Amygdala (tissue), 56 donors: ENCODE results near the gene SLC4A1AP.
"Not testable (repeated sequence)": the region's sequence is repeated elsewhere in the genome, so short reads cannot be mapped to it uniquely, and the experiment has no call there.

ENCODE experiments used
- DNase-seq, 56 donors: peaks; one replicate each; lab custom pipeline; 2025; lab: John Stamatoyannopoulos, UW

Gene SLC4A1AP

DNA sequence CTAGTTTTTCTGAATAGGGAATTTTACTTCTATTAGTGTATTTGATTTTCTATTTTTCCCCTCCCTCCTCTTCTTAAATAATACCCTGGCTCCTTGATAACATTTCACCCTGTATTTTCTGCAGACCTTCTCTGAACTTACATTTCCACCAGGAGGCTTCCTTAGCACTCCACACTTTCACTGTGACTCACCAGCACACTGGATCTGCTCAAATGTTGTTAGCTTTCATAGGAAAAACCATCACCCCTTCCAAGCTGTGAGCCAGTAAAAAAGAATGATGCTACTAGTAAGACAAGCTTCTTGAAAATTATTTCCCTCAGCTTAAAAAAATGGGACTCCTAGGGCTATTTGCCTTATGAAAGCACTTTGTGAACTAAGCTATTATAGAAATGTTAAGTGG, 16.4 kb upstream of the SLC4A1AP start:
- DNase-seq = no peak

DNA sequence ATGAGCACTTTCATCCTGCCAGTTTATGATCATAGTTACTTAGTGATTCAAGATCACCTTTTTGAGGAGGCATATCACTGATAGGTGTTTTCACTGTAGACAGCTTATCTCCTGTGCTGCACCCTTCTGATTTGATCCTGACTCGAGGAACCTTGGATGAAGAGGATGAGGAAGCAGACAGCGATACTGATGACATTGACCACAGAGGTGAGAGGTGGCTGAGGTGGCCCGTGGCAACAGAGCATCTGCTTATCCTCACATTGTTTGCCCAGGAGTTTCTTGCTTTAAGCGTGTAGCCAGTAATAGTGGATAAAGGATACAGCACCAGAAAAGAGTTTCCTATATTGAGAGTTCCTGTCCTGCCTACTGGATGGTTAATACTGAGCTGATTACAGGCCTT, 16.0 kb upstream of the SLC4A1AP start:
- no peak for DNase-seq

DNA sequence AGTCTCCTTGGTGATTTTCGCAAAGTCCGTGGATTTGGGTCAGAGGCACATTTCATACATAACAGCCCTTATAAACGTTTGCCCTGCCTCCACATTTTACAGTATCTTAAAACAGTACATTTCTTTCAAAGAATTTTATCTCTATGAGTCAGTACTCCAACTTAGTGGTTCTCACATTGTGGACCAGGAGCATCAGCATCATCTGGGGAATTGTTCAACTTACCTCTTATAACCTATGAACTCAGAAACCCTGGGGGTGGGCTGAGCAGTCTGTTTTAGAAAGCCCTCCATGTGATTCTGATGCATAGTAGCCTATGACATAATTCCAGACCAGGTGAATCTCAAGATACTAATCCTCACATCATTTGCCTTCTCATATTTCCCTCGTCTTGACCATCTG, 12.6 kb upstream of the SLC4A1AP start:
- DNase-seq = no peak

- DNase-seq = no peak
Measured at GRCh38 chr2:27652341-27652740, 11.3 kb upstream of the SLC4A1AP start.

- DNase-seq = no peak
Measured at GRCh38 chr2:27652790-27653189, 10.9 kb upstream of the SLC4A1AP start.

DNA sequence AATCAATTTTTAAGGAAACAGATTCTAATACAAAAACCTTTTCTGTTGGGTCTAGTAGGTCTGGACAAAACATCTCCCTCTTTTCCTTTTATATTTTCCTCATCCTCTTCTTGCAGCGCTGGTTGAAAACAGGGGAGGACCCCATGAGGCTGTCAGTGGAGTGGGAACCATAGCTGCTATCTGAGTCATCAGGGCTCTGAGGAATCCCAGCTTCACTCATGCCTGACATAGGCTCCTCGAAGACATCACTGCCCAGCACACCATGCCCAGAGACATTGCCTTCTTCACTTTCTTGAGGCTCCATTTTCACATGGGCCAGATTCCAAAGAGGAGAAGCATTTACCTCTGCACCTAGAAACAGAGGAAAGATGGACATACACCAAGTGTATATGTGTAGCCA, 10.3 kb upstream of the SLC4A1AP start:
- no peak for DNase-seq

DNA sequence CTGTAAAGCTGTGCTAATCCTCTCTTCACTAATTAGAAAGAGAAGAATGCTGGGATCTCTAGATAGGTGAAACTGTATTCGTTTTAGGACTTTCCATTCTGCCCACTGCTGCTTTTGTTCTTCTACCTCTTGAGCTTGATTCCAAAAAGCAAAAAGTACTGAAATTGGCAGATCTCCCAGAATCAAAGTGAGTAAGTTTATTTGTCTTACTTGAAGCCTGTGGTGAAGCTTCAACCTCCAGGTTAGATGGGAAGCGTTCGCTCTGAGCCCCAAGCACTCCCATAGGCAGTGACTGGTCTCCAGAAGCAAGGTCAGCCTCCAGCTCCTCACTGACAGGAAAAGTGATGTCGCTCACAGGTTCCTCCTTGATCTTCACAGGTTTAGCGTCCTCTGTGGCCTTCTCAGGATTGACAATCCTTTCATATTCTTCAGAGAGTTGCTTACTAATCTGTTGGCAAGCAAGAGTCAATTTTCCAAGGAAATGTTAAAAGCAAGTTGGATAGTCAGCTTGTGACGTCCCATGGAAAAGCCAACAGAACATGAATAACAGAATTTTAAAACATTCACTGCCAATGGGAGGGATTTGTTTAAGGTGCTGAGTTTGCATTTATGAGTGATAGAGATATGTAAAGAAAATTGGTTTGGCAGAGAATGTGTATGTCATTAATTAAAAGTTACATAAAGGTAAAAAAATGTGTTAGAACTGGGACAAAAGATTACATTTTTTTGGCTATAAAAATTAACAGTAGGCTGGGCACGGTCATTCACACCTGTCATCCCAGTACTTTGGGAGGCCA, 8.3 kb upstream of the SLC4A1AP start:
- no peak for DNase-seq

DNA sequence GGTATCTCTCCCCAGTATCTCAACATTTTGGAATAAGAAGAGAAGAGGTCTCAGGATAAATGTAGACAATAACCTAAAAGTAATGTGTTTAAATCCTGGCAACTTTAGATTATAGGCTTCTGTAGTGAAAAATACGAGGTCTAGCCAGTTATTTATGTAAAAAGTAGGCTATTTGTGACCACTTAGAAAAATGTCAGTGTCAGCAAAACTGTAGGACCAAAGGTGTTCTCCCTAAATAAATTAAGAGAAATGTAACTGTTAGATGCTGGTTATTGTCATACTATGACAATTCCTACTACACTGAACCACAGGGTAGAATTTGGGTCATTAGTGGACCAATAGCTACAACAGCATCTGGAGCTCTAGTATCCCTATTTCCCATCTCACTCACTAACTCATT, 2.3 kb upstream of the SLC4A1AP start:
- no peak for DNase-seq

- peak in 3 of 56 donors; percentile 12 to 50 (median 22) for DNase-seq
Measured at GRCh38 chr2:27664154-27664574, 475 bp downstream of the SLC4A1AP start.

GRCh38 chr2:27664622-27665363, 1.1 kb downstream of the SLC4A1AP start:
- DNase-seq = no peak

DNA sequence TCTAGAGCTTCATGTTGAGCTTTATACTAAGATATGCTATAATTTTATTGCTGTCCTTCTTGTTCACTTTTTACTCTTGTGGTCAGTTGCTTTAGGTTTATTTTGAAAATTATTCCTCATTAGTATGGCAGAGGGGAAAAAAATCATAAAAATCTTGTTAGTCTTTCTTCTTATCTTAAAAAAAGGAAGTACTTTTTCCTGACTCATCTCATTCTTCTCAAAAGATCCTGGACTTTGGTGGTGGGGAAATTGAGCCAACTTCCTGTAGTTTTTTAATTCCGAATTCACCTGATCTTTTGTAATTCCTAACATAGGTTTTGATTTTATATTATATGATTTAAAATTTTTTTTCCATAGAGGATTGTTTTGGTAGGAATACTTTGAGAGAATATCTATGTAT, 3.8 kb downstream of the SLC4A1AP start:
- DNase-seq = no peak

- no peak for DNase-seq
Measured at GRCh38 chr2:27671235-27671634, 7.5 kb downstream of the SLC4A1AP start.

- no peak for DNase-seq
Measured at GRCh38 chr2:27672723-27673486, 9.2 kb downstream of the SLC4A1AP start.

DNA sequence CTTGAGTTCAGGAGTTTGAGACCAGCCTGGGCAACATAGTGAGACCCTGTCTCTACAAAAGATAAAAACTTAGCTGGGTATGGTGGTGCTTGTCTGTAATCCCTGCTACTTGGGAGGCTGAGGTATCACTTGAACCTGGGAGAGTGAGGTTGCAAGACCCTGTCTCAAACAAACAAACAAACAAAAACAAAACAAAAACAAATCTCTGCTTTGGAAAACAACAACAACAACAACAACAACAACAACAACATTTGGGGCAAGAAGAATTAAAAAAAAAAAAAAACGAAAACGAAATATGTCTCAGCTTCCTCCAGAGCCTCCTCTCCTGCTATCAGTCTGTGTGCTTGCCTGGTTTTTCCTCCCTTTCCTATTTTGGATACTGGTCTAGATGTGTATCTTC, 16.9 kb downstream of the SLC4A1AP start:
- DNase-seq = no peak

DNA sequence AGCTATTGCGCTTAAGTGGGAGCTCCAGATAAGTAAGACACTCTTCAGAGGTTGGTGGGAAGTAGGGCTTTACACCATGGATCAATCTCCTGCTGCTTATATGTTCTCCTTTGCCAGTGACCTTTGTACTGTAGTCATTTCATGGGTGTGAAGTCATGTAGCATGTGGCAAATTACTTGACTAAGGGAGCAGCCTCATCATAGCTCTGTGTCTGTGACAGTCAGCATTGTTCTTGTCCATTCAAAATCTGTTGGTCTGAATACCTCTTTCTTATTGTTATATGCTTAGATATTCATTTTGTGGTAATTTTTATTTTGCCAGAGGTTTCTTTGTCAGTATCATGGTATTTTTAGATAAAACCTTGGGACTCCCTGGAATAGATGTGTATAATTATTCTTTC, 18.2 kb downstream of the SLC4A1AP start:
- no peak for DNase-seq

GRCh38 chr2:27682334-27682771, 18.7 kb downstream of the SLC4A1AP start:
- DNase-seq = not testable (repeated sequence)

DNA sequence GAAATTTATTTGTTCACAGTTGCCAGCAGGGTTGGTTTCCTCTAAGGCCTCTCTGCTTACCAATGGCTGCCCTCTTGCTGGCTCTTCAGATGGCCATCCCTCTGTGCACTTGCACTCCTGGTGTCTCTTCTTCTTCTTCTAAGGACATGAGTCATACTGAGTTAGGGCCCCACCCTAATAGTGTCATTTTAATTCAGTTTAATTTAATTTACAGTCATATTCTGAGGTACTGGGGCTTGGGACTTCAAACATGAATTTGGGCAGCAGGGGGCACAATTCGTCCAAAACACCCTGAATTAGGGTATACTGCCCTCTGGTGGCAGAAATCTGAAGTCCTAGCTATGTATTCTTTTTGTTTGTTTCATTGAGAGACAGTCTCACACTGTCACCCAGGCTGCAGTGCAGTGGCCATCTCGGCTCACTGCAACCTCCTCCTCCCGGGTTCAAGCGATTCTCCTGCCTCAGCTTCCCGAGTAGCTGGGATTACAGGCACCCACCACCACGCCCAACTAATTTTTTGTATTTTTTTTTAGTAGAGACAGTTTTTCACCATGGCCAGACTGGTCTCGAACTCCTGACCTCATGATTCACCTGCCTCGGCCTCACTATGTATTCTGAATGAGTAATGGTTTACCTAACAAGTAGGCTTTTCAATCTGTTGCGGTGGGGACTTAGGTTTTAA, 19.8 kb downstream of the SLC4A1AP start:
- peak in 33 of 56 donors; percentile 3 to 82 (median 20) for DNase-seq

DNA sequence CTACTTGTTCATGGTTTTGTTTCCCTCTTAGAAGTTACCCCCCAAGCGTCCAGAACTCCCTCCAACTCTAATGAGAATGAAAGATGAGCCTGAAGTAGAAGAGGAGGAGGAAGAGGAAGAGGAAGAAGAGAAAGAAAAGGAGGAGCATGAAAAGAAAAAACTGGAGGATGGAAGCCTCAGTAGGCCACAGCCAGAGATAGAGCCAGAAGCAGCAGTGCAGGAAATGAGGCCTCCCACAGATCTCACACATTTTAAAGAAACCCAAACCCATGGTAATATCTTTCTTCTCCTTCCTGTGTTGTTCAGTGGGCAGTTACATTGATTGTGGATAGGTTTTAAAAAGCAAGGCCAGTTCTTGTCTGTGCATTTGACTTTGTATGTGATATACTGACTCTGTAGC, 21.3 kb downstream of the SLC4A1AP start:
- DNase-seq = not testable (repeated sequence)

DNA sequence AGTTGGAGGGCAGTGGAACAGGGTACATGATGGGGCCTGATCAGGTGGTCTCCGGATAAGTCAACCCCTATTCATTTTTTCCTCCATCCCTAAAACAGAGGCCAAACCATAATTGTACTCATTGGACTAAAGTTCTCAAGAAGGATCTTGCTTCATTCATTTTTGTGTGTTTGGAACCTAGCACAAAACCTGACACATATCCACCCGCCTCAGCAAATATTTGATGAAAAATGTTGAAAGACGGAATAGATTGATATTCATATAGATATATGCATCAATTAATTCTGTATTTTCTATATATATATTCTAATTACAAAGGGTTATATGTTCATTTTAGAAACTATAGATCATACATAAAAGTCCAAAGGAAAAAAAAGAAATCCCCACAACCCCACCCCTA, 21.9 kb downstream of the SLC4A1AP start:
- no peak for DNase-seq

DNA sequence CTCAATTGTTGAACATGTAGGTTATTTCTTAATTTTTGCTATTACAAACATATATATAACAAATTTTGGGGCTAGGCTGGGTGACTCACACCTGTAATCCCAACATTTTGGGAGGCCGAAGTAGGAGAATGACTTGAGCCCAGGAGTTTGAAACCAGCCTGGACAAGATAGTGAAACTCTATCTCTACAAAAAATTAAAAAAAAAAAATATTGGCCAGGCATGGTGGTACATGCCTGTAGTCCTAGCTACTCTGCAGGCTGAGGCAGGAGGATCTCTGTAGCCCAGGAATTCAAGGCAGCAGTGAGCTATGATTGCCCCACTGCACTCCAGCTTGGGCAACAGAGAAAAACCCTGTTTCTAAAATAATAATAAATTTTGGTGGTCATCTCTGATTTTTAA, 23.5 kb downstream of the SLC4A1AP start:
- DNase-seq = no peak

- no peak for DNase-seq
Measured at GRCh38 chr2:27689424-27689823, 25.7 kb downstream of the SLC4A1AP start.
